Measurements from ENCODE around the gene FBXO5.
"Not testable (repeated sequence)": the region's sequence is repeated elsewhere in the genome, so short reads cannot be mapped to it uniquely, and the experiment has no call there.

The FBXO5 gene

GRCh38 chr6:152993431-152993830 lies 10.6 kb upstream of the FBXO5 start:
- DNase-seq (ENCODE audit: low read depth) = no peak

GRCh38 chr6:152986978-152987377 lies 4.1 kb upstream of the FBXO5 start:
- no peak for DNase-seq (ENCODE audit: low read depth)

- not testable (repeated sequence) for DNase-seq (ENCODE audit: low read depth)
Measured at GRCh38 chr6:152985300-152985699, 2.5 kb upstream of the FBXO5 start.

- DNase-seq (ENCODE audit: low read depth) = no peak
Measured at GRCh38 chr6:152984513-152984872, 1.7 kb upstream of the FBXO5 start.

DNA sequence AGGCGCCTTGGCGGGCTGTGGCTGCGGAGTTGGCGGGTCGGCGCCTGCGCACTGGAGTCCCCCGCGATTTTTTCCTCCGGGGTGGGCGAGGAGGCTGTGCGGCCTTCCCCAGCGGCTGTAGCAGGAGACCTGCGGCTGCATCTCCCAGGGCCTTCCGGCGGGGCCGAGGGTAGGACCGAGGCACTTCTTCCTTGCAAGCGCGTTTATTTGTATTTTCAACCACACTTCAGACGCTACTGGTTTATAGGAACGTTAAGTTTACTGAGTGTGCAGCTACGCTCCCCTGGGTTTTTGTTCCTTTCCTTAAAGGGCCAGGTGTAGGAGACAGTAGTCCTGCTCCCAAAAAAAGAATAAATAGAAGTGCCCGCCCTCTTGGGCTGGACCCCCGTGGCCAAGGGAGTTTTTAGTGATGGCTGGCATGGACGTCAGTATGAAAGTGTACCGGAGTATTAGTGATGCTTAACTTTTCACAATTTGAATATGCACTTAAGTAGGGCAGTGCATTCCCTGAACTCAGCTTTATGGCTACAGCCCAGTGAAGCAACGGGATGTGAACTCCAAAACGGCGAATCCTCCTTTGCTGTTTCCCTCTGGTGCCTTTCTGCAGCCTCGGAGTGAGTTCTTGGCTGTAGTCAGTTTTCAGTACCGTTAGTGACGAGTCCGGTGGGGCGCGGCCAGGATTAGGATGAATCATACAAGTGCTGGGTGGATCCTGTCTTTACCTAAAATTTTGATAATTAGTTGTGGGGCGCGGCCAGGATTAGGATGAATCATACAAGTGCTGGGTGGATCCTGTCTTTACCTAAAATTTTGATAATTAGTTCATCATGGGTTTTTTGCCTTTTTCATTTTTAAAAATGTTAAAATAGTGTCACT lies 1.0 kb upstream of the FBXO5 start:
- DNase-seq (ENCODE audit: low read depth) = peak; percentile 48

GRCh38 chr6:152981989-152982903 lies 595 bp downstream of the FBXO5 start:
- no peak for DNase-seq (ENCODE audit: low read depth)

- no peak for DNase-seq (ENCODE audit: low read depth)
Measured at GRCh38 chr6:152981219-152981618, 1.6 kb downstream of the FBXO5 start.

GRCh38 chr6:152980656-152981055 lies 2.2 kb downstream of the FBXO5 start:
- DNase-seq (ENCODE audit: low read depth) = no peak

DNA sequence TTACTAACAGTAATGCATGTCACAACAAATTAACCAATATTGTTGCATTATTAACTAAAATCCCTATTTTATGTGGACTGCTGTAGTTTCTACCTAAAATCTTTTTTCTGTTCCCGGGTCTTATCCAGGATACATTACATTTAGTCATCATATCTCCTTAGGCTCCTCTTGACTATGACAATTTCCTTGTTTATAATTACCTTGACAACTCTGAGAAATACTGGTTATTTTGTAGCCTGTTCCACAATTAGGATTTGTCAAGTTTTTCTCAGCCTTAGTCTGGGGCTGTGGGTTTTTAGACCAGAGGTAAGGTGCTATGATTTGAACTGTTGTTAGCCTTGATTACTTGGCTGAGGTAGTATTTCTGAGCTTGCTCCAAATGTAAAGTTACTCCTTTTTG lies 3.7 kb downstream of the FBXO5 start:
- DNase-seq (ENCODE audit: low read depth) = no peak

- no peak for DNase-seq (ENCODE audit: low read depth)
Measured at GRCh38 chr6:152978058-152978457, 4.8 kb downstream of the FBXO5 start.

- no peak for DNase-seq (ENCODE audit: low read depth)
Measured at GRCh38 chr6:152977556-152977955, 5.3 kb downstream of the FBXO5 start.

- no peak for DNase-seq (ENCODE audit: low read depth)
Measured at GRCh38 chr6:152976749-152977148, 6.1 kb downstream of the FBXO5 start.

- no peak for DNase-seq (ENCODE audit: low read depth)
Measured at GRCh38 chr6:152975204-152975915, 7.5 kb downstream of the FBXO5 start.

- DNase-seq (ENCODE audit: low read depth) = no peak
Measured at GRCh38 chr6:152973916-152974315, 8.9 kb downstream of the FBXO5 start.

GRCh38 chr6:152969688-152970418 lies 13.0 kb downstream of the FBXO5 start:
- DNase-seq (ENCODE audit: low read depth) = no peak

DNA sequence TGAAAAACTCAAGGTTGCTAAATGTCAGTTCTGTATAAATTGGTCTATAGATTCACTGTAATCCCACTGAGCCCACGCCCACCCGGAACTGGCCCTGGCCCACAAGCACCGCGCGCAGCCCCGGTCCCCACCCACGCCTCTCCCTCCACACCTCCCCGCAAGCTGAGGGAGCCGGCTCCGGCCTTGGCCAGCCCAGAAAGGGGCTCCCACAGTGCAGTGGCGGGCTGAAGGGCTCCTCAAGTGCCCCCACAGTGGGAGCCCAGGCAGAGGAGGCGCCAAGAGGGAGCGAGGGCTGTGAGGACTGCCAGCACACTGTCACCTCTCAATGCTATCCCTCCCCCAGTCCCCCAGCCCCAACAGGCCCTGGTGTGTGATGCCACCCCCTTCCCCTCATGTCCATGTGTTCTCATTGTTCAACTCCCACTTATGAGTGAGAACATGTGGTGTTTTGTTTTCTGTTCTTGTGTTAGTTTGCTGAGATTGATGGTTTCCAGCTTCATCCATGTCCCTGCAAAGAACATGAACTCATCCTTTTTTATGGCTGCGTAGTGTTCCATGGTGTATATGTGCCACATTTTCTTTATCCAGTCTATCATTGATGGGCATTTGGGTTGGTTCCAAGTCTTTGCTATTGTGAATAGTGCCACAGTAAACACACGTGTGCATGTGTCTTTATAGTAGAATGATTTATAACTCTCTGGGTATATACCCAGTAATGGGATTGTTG lies 16.5 kb downstream of the FBXO5 start:
- not testable (repeated sequence) for DNase-seq (ENCODE audit: low read depth)

DNA sequence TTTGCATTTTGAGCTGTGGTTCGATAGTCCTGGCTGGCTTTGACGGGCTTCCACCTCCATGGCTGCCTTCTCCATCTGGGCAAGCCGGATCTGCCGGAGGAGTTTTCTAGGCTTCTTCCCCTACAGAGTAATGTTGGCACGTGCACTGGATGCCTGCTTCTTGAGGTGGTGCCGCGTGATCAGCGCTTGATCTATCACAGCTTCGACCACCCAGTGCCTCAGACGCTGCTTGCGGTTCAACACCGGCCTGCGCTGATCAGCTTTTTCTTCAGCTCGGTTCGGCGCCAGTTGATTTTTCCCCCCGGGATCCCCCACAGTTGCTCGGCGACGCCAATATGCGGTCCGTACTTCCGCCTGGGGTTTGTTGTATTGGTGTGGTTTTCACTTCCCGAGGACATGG lies 23.5 kb downstream of the FBXO5 start:
- no peak for DNase-seq (ENCODE audit: low read depth)

DNA sequence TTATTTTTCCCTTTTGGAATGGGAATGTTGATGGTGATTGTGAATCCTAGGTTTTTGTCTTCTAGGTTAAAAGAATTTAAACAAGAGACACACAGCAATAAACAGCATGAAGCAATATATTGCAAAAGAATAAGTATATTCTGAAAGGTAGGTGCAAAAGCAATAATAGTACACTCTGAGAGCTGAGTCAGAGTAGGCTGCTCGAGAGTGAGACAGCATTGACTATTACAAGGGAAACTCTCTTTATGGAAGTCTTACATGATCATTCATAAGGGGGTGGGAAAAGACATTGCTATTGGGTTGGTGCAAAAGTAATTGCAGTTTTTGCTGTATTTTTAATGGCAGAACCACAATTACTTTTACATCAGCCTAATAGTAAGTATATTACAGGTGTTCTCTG lies 25.0 kb downstream of the FBXO5 start:
- DNase-seq (ENCODE audit: low read depth) = no peak

DNA sequence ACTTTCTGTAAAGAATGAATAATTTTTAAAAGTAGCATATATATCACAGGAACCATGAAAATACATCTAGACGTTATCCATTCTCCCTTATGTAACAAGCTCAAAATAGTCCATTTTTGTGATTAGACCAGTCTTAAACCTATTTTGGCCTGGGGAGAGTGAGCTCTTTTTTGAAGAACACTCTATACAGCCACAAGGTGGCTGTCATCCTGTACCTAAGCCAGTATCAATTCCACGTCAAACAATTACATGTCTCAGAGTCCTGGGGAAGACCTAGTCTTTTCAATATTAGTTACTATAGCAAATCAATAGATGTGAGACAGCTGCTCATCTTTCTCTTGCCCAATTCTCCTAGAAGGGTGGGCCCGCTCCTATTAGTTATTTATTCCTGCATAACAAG lies 28.4 kb downstream of the FBXO5 start:
- DNase-seq (ENCODE audit: low read depth) = no peak

DNA sequence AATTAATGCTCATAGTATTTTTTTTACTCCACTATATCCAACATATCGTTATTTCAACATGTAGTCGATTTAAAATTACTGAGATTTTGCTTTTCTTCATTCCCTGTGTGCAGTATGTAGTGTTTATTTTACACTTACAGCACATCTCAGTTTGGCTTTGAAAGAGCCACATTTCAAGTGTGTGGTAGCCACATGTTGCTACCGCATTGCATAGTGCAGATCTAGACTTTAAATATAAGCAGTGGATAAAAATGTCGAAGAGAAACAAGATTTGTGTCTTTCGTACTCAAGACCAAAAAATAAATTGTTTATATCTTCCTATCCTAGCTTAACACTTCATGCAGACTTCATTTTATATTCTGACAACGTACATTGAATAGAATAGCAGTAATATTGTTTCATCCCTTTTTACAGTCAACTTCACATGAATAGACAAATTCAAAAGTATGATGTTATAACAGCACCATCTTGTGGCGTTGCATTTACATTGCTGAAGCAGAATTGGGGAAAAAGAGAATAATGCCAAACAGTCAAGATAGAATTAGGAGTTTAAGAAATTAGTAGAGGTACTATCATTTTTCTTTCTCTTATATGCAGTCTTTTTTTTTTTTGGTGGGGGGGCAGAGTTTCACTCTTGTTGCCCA lies 29.9 kb downstream of the FBXO5 start:
- no peak for DNase-seq (ENCODE audit: low read depth)

DNA sequence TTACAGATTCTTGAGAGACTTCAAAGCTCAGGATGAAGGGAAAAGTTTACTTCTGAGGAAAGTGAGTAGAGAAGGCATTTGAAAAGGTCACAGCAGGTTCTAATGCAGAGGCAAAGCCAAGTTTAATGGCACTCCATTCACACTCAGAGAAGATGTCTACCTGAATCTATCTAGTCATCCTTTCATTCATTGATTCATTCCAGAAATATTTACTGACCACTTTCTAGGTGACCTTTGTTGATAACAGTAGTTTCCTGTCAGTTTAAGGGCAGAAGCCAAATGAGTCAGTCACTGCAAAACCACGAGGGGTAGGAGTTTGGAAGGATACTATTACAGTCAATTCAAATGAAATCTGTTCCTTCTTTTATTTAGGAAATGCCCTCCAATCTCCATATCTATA lies 30.8 kb downstream of the FBXO5 start:
- no peak for DNase-seq (ENCODE audit: low read depth)
